Islet of Langerhans (tissue), 1 donor: ENCODE data around the gene SP140L.
"Not testable (repeated sequence)": the region's sequence is repeated elsewhere in the genome, so short reads cannot be mapped to it uniquely, and the experiment has no call there.

Experiments
- FAIRE-seq: peaks from one replicate; lab custom pipeline; 2011; peaks lifted over from hg19 to GRCh38; lab: Jason Lieb, UNC

SP140L gene

DNA sequence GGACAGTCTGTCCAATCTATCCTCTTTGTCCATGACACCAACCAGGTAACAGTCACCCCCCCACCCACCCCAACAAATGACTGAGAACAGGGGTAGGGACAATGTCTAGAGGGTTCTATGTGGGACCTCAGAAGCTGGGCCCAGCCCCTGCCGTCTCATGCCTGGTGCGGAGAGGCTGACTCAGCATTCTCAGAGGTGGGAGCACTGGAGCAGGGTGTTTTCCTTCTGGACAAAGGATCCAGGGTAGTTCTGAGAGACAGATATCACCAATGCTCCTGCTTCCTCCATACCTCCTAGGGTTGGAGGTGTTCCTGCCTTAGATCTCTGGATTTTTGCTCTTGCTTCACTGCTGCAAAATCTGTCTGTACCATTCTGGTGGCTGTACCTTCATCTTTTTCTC lies 55.1 kb downstream of the SP140L start:
- no peak for FAIRE-seq

DNA sequence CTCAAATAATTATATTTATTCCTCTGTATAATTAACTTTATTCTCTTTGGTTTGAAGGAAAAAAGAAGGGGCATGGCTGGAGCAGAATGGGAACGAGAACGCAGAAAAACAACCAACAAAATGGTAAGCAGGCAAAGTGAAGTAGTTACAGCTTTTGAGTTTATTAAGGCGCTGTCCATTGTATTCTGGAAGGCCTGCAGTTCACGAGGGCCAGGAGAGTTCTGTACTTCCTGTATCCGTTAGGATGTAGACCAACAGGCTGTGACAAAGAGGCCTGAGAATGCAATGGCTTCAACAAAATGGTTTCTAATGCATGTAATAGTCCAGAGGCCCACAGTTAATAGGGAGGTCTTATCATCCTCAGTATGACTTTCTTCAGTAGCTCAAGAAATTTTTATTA lies 56.5 kb downstream of the SP140L start:
- no peak for FAIRE-seq

GRCh38 chr2:230384986-230385385 lies 58.0 kb downstream of the SP140L start:
- FAIRE-seq = no peak

DNA sequence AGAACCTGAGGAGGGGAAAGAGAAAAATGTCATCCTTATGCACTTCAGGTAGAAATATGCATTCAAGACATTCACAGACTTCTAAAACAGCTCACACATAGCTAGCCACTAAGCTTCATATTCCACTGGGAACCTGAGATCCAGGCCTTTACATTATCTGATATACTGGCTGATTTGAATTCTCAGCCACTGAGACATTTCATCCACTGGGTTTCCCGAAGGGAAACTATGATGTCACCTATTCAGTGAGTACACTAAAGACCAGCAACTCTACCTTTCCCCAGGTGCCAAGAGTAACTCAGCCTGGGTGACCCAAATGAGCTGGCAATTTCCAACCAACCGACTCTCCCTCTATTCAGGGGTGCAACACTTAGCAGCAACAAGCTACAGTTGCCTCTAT lies 67.3 kb downstream of the SP140L start:
- no peak for FAIRE-seq

- FAIRE-seq = not testable (repeated sequence)
These were observed 71.7 kb downstream of the SP140L start for GRCh38 chr2:230398698-230399097.

GRCh38 chr2:230400041-230400440 lies 73.0 kb downstream of the SP140L start:
- no peak for FAIRE-seq

DNA sequence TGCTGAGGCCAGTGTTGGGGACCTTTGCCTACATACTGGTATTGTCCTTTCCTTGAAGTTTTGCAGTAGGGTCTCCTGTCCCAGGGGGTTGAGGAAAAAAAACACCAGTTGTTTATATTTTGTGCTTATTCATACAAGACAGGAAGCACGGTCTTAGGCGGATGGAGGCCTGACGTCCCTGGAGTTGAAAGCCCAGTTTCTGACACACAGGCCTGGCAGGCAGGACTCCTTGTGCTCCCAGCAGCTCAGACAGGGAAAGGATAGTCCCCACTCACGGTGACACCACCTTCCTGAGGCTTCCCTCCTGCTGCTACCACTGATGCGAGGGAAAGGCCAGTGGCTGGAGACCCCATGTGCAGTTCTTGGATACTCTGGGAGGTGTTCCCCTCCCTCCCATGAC lies 73.5 kb downstream of the SP140L start:
- FAIRE-seq = no peak

DNA sequence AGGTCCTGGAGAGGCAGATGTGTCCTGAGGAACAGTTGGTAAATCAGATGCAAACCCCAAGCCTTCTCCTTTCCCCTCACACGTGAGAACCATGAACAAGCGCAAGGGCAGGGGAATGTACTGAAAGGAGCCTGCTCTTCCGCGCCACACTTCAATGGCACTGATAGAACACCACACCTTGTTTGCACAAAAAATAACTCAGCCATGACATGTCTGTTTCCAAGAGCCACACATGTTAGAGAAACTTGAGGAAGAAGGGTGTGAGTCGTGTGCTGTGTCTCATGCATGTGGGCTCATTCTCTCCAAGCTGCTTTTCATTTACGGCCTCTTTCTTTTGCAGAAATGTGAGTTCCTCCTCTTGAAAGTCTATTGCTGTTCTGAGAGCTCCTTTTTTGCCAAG lies 74.0 kb downstream of the SP140L start:
- not testable (repeated sequence) for FAIRE-seq

GRCh38 chr2:230403746-230404145 lies 76.8 kb downstream of the SP140L start:
- no peak for FAIRE-seq

DNA sequence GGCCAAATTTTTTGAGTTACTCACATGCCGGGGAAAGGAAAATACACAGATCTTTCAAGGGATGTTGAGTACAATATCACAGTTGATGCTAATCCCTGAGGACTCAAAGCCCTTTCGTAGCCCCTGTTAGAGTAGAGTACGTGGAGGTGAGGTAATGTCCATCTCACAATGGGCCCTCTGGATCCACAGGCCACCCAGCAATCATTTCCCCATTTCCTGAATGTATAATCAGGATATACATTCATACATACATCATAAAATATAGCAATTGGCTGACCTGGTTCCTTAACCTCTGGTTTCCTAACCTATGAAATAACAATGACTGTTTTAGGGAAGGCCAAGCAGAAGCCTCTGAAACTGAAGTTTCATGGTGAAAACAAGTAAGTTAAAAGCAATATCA lies 78.8 kb downstream of the SP140L start:
- no peak for FAIRE-seq

DNA sequence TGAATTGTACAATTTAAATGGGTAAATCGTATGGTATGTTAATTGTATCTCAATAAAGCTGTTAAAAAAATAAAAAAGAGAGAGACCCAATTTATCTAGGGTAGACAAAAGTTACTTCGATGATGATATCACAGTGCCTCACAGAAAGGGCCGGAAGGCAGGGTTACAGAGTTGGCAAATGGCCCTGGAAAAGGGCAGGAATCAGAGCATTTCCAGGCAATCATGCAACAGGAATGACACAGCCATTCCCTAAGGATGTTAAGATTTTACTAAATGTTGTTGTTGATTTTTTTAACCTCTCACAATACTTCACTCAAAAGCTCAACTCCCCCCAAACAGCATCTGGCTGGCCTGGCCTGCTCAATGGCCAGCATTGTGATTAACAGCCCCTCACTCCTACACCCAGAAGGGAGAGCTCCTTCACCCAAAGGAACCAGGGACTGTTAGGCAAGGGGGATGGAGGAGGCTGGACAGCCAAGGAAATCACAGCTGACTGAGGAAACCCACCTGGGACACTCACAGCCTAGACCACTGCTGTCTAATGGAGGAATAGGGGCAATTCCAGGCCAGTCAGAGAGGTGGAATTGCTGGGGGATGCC lies 81.3 kb downstream of the SP140L start:
- FAIRE-seq = no peak

DNA sequence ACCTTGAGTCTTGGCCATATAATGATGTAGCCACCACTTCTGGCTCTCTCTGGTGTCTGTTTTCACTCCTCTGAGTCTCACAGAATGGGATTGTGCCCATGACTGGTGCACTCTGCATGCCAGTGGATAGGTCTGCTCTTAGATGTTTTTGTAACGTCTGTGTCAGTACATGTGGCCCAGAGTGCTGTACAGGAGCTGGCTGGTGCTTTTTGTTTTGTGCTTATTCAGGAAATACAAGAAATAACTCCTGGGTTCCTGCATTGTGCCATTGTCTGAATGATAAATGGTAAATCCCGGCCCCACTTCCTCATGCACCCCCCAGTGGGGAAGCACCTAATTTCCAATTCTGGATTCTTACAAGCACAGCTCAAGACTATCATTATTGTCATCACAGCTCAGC lies 82.3 kb downstream of the SP140L start:
- FAIRE-seq = not testable (repeated sequence)

- FAIRE-seq = no peak
These were observed 83.3 kb downstream of the SP140L start for GRCh38 chr2:230410263-230410662.

GRCh38 chr2:230410861-230411569 lies 84.0 kb downstream of the SP140L start:
- FAIRE-seq = no peak

DNA sequence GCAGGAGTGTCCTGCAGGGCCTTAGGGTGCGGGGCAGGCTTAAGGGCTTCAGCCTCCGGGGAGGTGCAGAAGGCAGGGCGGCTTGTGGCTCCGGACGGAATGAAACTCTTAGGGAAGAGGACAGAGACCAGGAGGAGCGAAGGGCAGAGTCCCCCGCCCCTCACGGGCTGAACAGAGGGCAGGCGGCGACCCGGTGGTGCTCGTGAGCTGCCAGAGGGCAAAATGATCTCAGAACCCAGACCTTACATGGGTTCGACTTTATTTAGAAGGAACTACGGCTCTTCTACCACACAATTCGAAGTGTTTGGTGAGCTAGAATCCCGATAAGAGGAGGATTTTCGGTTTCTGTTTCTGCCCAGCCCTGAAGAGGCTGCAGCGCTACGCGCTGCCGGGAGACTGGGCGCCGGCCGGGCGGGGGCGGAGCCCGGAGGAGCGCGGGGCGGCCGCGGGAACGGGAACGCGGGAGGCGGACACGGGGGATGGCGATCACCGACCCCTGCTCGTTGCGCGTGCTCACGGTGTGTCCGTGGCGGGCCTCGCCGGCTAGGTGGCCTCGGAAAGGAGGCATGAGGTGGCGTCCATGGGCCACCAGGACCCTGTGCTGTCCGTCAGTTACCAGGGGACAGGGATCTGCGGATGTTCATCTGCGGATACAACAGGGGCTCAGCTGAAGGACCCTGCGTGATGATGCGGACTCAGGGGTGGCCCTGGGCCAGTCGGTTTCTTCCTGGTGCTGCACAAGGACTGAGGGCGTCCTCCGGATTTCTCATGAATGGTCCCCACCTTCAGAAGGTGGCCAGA lies 84.8 kb downstream of the SP140L start:
- FAIRE-seq = no peak

GRCh38 chr2:230412371-230412711 lies 85.3 kb downstream of the SP140L start:
- no peak for FAIRE-seq

DNA sequence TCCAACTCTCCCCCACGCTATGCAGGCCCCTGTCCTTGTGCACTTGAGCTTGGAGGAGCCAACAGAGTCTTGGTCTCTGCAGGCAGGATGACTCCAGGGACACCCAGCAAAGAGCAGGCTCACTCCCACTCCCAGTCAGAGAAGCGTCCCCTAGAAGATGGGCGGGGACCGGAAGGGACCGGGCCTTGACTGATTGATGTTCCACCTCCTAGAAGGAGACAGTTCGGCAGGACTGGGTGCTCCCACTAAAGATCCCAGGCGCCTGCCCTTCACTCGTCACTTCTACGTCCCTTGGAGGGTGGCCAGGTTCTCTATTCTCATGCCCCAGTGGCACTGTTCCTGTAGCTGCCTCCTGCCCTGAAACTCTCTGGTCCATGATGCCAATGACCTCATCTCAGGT lies 85.9 kb downstream of the SP140L start:
- FAIRE-seq = no peak

DNA sequence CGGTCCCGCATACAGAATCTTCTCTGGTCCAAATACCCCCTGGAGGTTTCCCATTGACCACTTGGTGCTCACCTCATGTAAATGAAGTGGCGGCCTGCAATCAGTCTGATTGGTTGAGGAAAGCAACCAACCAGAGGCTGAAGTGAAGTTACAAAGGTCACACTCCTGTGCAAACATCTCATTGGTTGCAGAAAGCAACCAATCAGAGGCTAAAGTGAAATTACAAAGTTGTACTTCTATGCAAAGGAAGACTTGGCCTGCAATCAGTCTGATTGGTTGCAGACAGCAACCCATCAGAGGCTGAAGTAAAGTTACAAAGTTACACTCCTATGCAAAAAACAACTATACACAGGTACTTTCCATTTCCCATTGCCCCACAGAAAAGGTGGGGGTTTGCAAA lies 86.5 kb downstream of the SP140L start:
- FAIRE-seq = no peak

- FAIRE-seq = no peak
These were observed 87.3 kb downstream of the SP140L start for GRCh38 chr2:230414302-230414701.

GRCh38 chr2:230416061-230416721 lies 89.2 kb downstream of the SP140L start, which contains the start of gene SP100:
SP100 (plus strand) TSS chr2:230416201; CDS start chr2:230416297, 96 bp downstream.
- no peak for FAIRE-seq

GRCh38 chr2:230417436-230417835 lies 90.4 kb downstream of the SP140L start:
- no peak for FAIRE-seq

DNA sequence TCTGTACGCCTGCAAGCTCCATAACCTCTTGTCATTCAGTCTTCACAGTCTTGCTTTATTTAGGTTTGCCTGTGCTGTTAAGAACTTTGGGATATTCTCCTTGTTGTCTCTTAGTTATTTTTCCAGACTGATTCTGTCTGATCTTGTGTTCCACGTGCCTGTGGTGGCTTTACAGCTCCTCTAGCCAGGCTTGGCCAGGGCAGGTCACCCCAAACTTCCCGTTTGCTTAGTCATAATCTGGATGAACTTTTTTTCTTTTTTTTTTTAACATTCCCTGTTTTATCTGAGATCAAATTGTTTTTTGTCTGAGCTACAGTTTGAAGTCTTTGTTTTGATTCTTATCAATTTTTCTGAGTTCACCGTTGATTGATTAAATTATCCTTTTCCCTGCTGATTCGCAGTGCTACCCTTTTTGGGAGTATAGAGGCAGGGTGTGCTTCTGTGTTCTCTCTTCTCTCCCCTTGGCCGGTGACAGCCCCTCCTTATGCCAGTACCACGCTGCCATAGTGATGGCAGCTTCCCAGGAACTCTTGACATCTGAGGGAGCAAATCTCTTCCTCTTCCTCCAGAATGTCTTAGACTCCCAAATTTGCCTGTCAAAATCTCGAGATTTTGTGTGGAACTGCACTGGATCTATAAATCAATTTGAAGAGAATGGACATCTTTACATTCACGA lies 91.5 kb downstream of the SP140L start:
- no peak for FAIRE-seq
